NCI-H146 (cell line): ENCODE data around the gene TANGO6.
"Not testable (repeated sequence)": the region's sequence is repeated elsewhere in the genome, so short reads cannot be mapped to it uniquely, and the experiment has no call there.

ENCODE experiments used
- DNase-seq: peaks from one replicate; lab custom pipeline; 2025; lab: John Stamatoyannopoulos, UW

The TANGO6 gene

DNA sequence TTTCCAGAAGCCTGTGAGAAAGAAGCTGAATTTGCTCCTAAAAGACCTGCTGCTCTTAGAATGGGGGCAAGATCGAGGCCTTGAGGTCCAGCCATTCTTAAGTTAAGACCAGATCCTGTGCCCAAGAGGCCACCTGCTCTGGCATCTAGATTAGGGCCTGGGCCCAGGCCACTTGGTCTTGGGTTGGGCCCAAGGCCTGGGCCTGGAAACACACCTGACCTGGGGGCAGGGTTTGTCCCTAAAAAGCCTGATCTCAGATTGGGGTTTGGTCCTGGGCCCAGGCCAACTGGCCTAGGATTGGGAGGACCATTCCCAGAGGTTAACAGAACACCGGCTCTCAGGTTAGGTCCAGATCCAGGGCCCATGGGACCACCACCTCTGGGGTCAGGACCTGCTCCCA, 276.2 kb downstream of the TANGO6 start:
- DNase-seq: no peak

DNA sequence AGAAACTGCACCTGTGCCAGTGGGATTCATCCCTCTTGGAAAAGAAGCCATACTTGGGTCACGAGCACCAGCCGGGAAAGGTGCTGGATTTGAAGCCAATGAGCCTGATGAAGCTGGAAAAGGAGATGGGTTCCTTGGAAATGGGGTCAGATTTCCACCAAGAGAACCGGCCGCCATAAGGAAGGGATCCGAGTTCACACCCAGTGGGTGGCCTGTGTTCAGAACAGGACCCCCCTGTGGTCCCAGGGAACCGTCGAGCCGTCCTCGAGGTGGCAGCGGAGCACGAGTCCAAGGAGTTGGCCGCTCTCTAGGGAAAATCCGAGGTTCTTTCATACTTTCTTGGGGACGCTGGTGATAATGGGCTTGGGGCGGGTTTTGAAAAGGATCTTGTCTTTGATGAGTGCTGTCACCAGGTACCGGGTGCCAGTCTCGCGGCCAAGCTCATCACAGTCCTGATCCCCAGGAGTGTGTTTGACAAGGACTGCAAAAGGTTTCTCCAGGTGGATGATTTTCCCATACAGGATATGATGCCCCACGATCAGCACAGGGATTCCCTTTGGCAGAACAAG, 276.8 kb downstream of the TANGO6 start:
- no peak for DNase-seq

DNA sequence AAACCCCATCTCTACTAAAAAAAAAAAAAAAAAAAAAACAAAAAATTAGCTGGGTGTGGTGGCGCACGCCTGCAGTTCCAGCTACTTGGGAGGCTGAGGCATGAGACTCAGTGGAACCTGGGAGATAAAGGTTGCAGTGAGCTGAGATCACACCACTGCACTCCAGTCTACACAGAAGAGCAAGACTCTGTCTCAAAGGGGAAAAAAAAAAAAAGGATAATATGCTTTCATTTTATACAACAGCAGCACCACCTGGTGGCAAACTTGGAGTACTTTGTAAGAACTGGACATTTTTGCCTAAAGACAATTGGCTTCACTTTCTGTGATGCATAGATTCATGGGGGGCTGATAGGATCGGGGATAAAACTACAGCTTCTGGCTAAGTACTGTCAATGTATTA, 280.6 kb downstream of the TANGO6 start:
- peak; percentile 64 for DNase-seq

DNA sequence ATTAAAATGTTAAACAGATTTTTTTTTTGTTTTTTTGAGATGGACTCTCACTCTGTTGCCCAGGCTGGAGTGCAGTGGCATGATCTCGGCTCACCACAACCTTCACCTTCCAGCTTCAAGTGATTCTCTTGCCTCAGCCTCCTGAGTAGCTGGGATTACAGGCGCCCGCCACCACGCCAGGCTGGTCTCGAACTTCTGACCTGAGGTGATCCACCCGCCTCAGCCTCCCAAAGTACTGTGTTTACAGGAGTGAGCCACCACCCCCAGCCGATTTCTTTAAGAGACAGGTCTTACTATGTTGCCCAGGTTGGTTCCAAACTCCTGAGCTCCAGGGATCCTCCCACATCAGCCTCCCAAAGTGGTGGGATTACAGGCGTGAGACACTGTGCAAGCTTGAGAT, 281.1 kb downstream of the TANGO6 start:
- DNase-seq: not testable (repeated sequence)

DNA sequence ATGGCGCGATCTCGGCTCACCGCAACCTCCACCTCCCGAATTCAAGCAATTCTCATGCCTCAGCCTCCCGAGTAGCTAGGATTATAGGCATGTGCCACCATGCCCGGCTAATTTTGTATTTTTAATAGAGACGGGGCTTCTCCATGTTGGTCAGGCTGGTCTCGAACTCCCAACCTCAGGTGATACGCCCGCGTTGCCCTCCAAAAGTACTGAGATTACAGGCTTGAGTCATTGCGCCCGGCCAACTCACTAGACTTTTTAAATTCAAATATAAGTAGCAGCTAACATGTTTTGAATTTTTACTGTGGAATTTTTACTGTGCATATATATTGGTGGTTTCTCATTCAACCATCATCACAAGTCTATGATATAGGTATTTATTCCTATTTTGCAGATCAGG, 281.6 kb downstream of the TANGO6 start:
- not testable (repeated sequence) for DNase-seq

DNA sequence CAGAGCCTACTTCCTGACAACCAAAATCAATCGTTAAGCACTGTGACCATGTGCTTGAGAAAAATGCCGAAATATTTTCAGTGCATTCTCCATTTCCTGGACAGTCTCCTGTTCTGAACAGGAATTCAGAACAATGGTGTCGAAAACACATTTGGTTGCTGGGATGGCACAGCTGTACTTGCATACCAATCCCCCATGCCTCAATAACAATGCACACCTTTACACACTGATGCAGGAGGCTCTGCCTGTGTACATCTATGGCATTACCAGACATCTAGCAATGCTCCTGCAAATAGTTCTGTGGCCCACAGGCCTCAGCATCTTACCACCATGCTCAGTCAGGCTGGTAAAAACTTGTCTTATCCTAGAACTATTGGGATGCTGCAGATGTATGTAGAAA, 282.9 kb downstream of the TANGO6 start:
- DNase-seq: no peak

DNA sequence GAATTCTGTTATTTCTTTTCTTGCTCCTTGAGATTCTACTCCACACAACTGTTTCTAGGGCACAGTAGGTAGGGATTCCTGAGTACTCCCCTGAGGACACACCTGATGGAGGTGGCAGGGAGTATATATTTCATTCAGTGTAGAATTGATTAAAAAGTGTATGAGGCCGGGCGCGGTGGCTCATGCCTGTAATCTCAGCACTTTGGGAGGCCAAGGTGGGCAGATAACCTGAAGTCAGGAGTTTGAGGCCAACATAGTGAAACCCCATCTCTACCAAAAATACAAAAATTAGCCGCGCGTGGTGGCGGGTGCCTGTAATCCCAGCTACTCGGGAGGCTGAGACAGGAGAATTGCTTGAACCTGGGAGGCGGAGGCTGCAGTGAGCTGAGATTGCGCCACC, 283.5 kb downstream of the TANGO6 start:
- not testable (repeated sequence) for DNase-seq

DNA sequence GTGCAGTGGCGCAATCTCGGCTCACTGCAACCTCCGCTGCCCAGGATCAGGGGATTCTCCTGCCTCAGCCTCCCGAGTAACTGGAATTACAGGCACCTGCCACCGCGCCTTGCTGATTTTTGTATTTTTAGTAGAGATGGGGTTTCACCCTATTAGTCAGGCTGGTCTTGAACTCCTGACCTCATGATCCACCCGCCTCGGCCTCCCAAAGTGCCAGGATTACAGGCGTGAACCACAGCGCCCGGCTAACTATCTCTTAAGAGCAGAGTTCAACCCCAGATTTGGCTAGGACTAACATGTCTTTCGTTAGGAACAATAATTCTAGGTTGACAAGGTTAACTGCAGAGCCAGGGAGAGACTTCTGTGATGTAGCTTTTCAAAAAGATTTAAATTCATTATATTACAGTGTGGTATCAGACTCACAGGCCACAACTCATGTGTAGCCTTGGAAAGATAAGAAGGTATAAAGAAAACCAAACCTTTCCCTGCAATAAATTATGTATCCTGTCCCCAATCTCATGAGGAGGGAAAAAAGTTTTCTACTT, 284.7 kb downstream of the TANGO6 start:
- DNase-seq: no peak

DNA sequence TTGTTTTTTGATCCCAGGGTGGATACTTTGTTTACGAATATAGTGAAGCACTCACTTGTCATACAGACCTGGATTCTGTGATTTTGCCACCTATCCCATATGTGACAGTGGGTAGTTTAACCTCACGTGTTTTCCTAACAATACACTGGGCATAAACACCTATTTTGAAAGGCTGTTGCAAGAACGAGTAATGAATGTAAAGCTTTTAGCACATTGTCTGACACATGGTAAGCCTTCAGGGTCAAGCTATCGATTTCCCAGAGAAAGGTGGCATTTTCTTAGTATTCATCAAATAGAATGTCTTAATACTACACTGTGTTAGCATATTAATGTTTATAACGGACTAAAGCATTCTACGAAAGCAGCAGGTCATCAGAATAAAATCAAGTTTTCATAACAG, 287.1 kb downstream of the TANGO6 start:
- no peak for DNase-seq

DNA sequence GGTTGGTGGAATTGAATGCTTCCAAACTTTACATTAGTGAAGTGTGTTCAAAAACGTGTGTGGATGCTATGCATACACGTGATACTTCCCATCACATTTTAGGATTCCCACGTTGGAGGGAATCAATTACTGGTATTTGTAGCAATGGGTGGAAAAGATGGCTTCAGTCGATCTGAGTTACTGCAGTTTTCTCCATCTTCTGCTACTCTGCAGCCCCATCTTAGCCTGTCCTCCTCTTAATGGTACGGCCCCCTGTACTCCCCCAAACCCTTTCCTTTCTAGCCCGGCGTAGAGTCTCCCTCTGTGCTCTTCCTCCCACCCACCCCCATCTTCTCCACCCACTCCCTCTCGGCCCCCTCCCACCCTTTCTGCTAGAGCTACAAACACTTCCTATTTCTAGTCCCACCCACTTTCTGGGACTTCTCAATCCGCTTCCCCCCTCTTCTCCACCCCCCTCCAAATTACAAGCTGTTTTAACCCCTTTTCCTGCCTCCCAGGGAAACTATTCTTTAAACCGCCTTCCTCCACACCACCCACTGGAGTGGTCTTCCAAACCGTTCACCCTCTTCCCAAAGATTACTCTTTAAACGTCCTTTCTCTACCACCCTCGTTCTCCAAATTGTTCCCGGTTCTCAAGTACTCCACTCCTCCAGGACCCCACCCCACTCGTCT, 288.0 kb downstream of the TANGO6 start:
- peak; percentile 42 for DNase-seq

DNA sequence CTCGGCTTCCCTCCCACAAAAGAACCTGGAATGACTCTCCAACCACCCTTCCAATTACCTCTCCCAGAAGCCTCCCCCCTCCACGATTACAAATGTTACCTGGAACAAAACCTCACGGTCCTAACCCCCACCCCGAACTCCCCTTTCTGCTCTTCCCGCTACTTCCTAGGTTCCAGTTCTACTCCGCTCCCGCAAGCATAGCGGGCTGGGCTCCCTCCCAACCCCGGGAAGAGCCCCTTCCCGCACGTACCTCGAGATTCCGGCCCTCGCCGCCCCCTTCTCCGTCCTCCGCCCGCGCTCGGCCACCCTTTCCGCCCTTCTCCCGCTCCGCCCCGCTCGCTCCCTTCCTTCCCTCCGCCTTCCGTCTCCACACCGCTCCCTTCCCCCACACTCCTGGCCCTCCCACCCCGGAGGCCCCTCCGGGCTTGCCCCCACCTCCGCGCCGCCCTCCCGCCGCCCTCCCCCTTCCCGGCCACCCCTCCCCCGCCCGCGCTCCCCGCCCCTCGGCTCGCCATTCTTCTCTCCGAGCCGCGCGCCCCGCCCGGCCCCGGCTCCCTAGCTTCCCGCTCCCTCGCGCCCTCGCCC, 288.6 kb downstream of the TANGO6 start:
- peak; percentile 76 for DNase-seq

DNA sequence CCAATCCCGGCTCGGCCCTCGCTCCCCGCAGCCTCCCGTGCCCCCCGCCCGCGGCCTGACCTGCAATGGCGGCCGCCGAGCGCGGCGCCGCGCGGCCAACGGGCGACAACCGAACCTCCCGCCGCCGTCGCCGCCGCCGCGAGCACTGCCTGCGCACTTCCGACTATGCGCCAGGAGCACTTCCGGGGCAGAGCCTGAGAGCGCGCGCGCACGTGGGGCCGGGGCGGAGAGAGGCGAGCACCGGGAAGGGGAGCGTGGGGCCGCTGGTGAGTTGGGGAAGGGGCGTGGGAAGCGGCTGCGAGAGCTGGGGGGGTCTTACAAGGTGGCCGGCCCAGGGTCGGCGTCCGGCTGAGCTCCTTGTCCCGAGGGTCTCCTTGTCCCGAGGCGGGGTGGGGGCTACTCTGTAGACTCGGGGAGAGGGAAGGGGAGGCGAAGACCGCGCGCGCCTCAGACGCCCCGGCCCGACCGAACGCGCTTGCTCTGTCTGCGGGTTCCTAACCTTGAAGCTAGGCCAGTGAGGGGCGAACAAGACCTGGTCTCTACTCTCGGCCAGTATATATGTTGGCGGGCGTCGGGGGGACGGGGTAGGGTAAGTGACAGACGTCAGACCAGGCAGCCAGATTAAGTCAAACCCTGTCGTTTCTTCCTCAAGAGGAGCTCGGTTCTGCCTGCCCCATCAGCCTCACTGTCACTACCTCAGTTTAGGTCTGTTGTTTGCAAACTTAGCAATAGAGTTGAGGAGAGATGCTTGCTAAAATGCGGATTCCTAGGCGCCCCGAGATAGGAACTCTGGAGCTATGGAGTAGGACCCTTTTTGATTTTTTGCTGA, 289.3 kb downstream of the TANGO6 start, which contains the start of the genes CHTF8 and UTP4:
CHTF8 (minus strand) TSS at position 165 of the 829 bp plus-strand sequence. CDS start 11,130 bp downstream, outside the sequence.
UTP4 (plus strand) TSS at position 226 of the 829 bp plus-strand sequence. CDS start 811 bp downstream, outside the sequence.
- DNase-seq: peak; percentile 68

DNA sequence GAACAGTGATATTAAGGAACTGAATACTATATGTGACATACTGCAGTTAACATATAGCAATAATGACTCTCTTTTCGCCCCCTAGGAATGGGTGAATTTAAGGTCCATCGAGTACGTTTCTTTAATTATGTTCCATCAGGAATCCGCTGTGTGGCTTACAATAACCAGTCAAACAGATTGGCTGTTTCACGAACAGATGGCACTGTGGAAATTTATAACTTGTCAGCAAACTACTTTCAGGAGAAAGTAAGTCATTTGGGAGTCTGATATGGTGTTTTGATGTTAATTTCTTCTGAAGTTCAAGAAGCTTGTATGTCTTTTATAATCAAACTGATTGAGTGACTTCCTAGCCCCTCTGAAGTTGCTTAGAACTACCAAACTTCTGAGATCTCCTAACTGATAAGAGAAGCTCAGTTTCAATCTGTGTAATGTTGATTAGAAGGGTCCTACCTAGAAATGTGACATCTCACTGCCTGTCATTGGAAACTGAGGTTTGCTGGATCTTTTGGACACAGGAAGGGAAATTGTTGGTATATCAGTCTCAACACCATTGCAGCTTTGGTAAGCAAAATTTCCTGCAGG, 290.1 kb downstream of the TANGO6 start:
- DNase-seq: no peak
